Nucleus accumbens (tissue), 56 donors: ENCODE data around the gene GFY.

Source experiments
- DNase-seq, 56 donors: peaks; one replicate each; lab custom pipeline; 2025; lab: John Stamatoyannopoulos, UW

Gene GFY

DNA sequence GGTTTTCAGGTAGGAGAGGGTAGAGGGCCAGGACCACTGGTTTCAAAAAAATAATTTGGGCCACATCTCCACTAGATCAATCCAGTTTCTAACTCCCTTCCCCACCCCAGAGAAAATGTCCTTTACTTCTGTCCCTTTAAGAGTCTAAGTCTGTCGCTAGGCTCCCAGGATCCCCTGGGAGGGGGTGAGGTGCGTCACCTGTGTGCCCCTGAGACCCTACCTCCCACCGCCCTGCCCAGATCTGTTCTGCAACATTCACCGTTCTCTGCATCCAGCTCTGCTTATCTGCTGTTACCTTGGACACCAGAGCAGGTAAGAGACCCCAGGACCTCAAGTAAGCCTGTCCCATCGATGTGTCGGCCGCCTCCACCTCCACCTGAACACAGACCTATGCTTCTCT is at the start of gene GFY:
TSS of gene GFY (plus strand) at position 211 of the 400 bp plus-strand sequence. CDS start 1,043 bp downstream, outside the sequence.
- no peak for DNase-seq

DNA sequence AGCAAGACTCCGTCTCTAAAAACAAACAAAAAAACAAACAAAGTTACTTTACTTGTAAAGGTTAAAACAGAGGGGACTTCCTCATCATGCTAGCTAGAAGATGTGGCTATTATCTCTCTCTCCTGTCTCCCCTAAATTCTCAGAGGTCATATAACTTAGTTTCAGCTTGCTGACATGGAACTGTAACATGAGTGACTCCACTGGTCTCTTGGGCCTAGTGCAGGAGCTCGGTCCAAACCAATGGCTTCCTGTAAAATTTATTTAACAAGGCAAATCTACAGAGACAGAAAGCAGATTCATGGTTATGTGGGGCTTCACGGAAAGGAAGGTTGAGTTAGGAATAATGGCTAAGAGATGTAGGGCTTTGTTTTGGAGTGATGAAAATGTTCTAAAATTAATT is 46.7 kb upstream of the GFY start:
- no peak for DNase-seq

DNA sequence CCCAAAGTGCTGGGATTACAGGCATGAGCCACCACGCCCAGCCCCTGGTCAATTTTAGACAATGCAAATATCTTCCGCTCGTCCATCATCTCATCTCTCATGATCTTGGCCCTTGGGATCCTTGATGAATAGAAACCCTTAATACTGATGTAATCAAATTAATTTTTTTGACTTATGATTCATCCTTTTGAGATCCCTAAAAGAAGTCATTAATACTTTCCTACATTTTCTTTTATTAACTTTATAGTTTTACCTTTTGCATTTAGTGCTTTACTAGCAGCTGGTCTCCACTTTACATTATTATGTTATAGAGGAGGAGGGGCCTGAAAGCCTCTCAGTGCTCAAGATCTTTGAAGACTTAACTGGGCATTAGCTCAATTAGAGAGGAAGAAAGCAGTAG is 44.8 kb upstream of the GFY start:
- no peak for DNase-seq

GRCh38 chr19:49382639-49383038 is 42.5 kb upstream of the GFY start:
- no peak for DNase-seq

GRCh38 chr19:49383599-49383998 is 41.6 kb upstream of the GFY start:
- no peak for DNase-seq

- DNase-seq, result peak in 27 of 56 donors; percentile 1 to 54 (median 12)
These were observed 37.2 kb upstream of the GFY start, which contains the start of gene KASH5 for GRCh38 chr19:49387936-49388372. KASH5 (plus strand) TSS chr19:49388249; CDS start chr19:49390884, 2,635 bp downstream.

- no peak for DNase-seq
These were observed 35.8 kb upstream of the GFY start for GRCh38 chr19:49389406-49389805.

GRCh38 chr19:49390131-49390928 is 34.9 kb upstream of the GFY start:
- DNase-seq, result no peak

- DNase-seq, result no peak
These were observed 34.2 kb upstream of the GFY start for GRCh38 chr19:49390929-49391359.

- peak in 50 of 56 donors; percentile 1 to 74 (median 24) for DNase-seq
These were observed 33.4 kb upstream of the GFY start for GRCh38 chr19:49391581-49392399.

DNA sequence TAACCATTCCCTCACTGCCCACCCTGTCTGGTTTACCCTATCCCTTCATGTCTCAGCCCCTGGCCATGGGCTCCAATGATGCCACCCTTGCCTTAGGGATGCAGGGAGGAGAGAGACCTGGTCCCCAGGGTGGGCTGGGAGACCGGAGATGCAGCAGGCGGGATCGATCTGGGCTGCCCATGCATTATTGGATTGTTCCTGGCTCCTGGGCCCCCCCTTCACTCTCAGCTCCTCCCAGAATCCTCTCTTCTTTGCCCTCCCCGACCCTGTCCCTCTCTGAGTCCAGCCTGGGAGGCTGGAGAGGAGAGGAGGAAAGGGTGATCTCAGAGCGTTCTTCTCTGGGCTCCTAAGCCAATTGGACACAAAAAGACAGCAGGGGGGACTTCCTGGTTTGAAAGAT is 31.3 kb upstream of the GFY start:
- no peak for DNase-seq

DNA sequence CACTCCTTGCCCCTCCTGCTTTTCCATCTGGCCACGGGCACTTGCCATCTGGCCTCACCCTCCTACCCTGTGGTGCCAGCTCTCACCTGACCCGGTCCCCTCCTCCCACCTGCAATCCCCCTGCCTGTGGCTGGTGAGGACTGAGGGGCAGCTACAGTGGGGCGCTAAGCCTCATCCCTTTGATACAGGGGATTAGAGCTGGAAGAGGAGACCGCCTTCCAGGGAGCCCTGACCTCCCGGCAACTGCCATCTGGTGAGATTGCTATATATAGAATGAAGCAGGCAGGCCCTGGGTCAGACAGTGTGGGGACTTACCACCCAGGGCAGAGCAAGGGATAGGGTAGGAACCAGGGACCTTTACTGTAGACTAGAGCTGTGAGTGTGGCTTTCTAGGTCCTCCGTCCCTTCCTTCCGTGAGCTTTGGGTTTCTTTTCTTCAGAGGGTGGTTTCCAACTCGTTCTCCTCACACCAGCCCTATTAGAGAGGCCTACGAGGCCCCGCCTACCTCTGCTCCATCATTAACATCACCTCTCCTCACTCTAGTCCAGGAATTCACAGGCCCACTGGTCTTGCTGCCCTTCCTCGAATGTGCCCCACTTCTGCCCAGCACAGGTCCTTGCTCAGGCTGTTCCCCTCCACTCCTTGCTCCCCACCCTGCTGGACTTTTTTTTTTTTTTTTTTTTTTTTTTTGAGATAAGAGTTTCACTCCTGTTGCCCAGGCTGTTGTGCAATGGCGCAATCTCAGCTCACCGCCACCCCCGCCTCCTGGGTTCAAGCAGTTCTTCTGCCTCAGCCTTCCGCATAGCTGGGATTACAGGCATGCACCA is 29.4 kb upstream of the GFY start:
- DNase-seq, result no peak

DNA sequence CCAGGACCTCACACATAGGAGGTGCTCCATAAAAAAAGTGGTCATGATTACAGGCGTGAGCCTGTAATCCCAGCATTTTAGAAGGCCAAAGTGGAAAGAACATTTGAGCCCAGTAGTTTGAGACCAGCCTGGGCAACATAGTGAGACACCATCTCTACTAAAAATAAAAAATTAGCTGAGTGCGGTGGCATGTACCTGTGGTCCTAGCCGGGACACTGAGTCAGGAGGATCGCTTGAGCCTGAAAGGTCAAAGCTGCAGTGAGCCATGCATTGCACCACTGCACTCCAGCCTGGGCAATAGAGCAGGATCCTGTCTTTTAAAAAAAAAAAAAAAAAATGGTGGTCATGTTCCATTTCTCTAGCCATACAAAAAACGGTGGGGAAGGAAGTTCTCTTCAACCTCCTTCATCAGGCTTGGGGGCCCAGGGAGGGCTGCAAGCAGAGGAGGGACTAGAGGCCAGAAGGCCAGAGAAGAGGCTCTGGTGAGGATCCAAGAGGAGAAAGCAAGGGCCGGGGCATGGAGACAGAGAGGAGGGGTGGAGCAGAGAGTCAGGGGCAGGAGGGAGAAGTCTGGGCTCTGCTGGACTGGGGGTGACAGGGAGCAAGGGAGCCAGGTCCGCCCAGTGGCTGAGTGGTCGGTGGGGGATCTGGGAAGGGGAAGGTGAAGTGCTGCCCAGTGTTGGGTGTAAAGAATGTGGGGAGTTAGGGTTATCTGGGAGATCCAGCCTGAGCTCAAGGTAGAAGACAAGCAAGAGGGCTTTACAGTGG is 28.3 kb upstream of the GFY start:
- DNase-seq, result no peak

- no peak for DNase-seq
These were observed 27.1 kb upstream of the GFY start for GRCh38 chr19:49398001-49398615.

DNA sequence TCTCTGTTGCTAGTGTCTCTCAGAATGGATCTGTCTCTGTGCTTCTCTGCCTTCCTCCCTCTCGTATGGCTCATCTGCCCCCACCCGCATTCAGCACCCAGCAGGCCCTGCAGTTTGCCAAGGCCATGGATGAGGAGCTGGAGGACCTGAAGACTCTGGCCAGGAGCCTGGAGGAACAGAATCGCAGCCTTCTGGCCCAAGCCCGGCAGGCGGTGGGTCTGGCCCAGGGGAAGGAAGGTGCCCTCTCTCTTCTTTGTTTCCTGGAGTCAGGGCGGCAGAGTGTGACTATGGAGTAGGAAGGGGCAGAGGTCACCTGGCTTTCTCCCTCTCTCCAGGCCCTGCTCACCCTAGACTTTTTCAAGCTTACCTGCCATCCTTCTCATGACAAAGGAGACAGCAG is 26.3 kb upstream of the GFY start:
- DNase-seq, result no peak

- DNase-seq, result no peak
These were observed 25.2 kb upstream of the GFY start for GRCh38 chr19:49400029-49400428.

GRCh38 chr19:49403404-49404187 is 21.6 kb upstream of the GFY start:
- no peak for DNase-seq

- DNase-seq, result no peak
These were observed 18.1 kb upstream of the GFY start for GRCh38 chr19:49407079-49407478.
